HG03139 (cell line): ENCODE results near the gene EXOC4.
"Not testable (repeated sequence)": the region's sequence is repeated elsewhere in the genome, so short reads cannot be mapped to it uniquely, and the experiment has no call there.

Source experiments
- ATAC-seq: cut with Tn5 transposase; IDR thresholded peaks from one replicate; pipeline ENCODE4 v1.9.1; 2021; ENCODE audit not compliant: unreplicated experiment

Gene EXOC4

DNA sequence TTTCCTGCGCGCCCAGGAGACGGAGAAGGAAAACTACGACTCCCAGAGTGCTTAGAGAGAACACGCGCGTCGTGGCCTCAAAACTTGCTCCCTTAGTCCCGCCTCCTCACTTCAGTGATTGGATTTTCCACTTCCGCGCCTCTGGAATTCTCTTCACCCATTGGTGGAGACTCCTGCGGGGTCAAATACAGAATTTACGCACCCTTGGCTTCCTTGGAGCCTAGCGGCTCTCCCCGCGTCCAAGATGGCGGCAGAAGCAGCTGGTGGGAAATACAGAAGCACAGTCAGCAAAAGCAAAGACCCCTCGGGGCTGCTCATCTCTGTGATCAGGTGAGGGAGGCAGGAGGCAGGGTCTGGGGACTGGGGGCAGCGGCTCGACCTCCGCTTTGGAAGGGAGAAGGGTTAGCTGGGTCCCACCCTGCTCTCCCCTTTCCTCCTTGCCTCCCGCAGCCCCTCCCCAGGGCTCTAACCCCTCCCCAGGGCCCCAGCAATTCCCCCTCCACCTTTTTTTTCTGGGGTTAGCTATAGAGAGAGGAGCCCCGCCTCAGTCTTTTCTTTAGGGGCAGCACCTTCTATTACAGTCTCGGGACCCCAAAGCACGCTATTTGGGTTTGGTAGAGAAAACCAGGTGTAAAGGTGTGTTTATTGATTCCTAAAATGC lies at the start of gene EXOC4:
TSS of gene EXOC4 (plus strand) at position 221 of the 661 bp plus-strand sequence.
- peak; percentile 98 for ATAC-seq

GRCh38 chr7:133203490-133203889 lies 49.4 kb upstream of the EXOC4 start:
- ATAC-seq: no peak

DNA sequence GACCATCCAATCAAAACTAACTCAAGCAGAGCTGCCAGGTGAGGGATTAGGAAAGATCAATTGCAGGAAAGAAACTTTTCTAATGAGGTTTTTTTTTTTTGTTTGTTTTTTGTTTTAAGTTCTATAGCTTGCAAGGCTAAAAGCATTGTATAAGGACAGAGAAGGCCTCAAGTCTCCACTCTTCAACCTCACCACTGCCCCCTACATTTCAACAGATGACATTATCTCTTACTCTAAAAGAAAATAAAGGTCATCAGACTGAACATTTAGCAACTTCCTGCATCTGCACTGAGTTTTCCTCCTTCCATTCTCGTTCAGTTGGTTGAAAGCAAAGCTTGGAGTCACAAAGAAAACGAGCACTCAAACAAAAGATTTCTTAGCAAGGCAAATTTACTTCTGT lies 45.2 kb upstream of the EXOC4 start:
- no peak for ATAC-seq

- not testable (repeated sequence) for ATAC-seq
Measured at GRCh38 chr7:133210817-133211216, 42.1 kb upstream of the EXOC4 start.

GRCh38 chr7:133213772-133214171 lies 39.1 kb upstream of the EXOC4 start:
- ATAC-seq: not testable (repeated sequence)

GRCh38 chr7:133217773-133218172 lies 35.1 kb upstream of the EXOC4 start:
- no peak for ATAC-seq

- ATAC-seq: no peak
Measured at GRCh38 chr7:133230591-133231194, 22.2 kb upstream of the EXOC4 start.

DNA sequence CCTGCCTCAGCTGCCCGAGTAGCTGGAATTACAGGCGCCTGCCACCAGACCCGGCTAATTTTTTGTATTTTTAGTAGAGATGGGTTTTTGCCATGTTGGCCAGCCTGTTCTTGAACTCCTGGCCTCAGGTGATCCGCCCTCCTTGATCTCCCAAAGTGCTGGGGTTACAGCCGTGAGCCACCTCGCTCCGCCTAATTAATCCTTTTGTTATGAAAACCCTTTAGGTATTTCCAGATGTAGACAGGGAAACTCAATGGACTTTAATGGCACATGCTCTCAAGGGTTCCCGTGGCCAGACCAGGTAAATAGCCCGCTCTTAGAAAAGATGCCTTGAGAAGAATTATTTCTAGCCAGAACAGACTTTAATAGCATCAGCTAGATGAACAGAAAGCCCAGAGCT lies 19.7 kb upstream of the EXOC4 start:
- ATAC-seq: no peak

DNA sequence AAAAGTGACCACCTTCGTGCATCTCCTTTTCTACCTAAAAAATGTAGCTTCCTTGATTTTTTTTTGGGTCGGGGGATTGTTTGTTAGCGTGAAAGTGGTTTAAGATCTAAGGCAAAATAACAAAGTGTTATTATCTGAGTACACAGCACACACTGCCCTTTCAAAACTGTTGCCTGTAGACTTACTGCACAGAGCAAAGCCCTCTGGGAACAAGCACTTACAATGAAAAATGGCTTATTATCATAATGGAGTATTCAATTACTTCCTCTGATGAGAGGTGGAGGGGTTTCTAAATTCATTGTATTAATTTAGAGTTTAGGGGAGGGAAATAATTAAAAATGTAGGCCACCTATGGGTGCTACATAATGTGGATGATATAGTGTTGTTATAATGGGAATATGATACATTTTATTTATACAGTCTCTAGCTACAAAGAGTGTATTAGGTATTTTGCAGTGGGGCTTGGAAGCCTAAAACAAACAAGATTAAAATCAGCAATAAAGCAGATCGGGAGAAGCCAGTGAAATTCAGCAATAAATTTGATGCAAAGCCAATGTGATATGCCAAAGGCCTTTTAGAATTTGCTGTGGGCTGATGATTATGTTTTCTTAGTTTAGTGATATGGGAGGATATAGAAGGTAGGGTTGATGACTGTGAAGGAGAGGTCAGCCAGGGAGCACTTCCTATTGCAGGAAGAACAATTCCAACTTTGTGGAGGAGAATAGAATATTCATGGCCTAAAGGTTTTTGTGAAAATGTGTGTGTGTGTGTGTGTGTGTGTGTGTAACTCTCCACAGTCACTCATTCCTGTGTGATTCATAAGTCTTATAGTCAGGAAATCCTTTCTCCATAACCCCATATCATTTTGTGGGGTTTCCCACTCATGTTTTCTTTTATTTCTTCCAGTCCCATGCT lies 17.7 kb upstream of the EXOC4 start:
- no peak for ATAC-seq

GRCh38 chr7:133237545-133237944 lies 15.3 kb upstream of the EXOC4 start:
- no peak for ATAC-seq

DNA sequence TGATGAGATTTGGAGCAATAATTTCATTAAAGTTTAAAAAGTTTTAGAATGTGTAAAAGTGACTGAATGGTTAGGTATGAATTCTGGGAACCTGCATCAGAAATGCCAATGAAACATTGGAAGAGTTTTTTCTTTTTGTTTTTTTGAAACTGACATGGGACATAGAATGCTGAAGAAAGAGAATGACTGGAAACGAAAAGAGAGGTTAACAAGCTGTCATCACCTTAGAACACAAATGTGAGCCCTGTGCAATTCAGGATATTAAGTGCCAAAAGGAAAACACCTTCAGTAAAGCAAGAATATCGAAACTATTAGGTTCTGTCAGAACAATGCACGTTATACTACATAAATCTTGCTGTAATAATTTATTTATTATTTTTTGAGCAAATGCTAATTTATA lies 12.6 kb upstream of the EXOC4 start:
- ATAC-seq: no peak

DNA sequence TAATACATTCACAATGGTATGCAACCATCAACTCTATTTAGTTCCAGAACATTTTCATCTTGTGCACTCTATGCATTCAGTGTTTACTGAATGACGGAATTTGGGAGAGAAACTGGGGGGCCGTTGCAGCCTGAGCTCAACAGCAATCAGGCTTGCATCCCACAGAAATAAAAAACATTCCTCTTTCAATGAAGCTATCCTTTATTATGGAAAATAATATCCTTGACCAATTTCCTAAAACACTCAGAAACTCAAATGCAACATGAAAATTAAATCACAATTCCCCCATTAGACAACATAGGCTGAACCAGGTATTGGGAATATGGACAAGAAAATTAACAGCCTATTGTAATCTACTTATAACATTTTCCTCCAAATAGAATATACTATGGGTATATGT lies 6.3 kb upstream of the EXOC4 start:
- no peak for ATAC-seq

GRCh38 chr7:133248901-133249300 lies 4.0 kb upstream of the EXOC4 start:
- ATAC-seq: no peak

- ATAC-seq: no peak
Measured at GRCh38 chr7:133252506-133252857, 396 bp upstream of the EXOC4 start.

- ATAC-seq: no peak
Measured at GRCh38 chr7:133253519-133253875, 619 bp downstream of the EXOC4 start.

DNA sequence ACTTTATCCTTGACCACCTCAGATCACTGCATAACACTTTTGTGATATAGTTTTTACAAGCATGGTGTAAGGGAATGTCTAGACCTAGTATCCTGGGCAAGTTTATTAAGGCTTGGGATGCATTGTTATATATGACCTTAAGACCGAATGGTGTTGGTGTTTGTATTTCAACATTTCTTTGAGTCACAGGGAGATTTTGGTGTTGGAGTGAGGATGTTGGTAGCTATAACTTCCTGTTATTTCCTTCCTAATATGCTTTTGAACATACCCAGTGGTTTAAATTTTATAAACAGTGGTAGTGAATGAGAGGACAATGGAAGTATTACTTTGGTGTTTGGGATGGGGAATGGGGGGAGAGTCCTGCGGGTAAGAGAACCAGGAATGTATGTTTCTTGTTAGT lies 2.6 kb downstream of the EXOC4 start:
- no peak for ATAC-seq

- ATAC-seq: no peak
Measured at GRCh38 chr7:133258174-133258573, 5.3 kb downstream of the EXOC4 start.

DNA sequence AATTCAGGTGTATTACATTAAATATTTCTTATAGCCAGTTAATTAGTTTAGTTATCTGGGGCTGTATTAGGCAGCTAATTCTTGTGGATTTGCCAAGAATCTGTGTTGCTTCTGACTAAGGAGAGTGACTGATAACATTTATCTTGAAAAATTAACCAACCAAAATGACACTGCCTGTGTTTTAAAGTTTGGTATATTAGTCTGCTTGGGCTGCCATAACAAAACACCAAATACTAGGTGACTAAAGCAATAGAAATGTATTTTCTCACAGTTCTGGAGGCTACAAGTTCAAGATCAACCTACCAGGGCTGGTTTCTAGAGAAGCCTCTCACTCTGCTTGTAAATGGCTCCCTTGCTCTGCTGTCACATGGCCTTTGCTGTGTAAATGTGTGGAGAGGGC lies 12.9 kb downstream of the EXOC4 start:
- no peak for ATAC-seq

DNA sequence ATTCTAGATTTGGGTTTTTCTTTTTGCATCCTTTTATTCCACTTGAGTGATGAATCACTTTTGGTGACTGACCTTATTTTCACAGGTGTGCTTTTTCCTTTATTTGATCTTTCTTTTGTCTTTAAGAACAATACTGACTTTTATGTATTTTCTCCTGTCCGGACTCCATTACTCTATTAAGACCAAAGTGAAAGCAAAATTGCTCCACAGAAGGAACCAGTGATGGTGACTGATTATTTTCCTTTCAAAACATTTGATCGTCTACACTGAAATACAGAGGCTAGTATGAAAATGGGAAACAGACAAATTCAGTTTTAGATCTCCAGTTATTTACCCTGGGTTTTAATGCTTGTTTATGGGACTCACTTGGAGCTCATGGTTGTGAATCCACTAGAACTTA lies 15.5 kb downstream of the EXOC4 start:
- ATAC-seq: no peak

DNA sequence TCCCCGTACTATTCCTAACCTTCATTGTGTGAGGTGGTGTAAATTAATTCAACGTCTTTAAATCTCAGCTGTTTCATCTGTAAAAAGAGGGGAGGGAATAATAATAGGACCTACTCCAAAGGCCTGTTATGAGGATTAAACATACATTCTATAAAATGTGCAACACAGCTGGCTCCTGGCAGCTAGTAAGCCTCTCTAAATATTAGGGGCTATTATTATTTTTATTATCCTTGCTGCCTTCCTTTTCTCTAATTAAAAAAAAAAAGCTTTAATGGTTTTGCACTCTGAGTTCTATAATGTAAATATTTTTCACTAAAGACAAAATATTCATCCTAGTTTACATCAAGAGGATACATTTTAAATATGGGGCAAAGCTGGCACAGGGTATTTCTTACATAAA lies 19.5 kb downstream of the EXOC4 start:
- ATAC-seq: no peak

GRCh38 chr7:133273227-133273626 lies 20.3 kb downstream of the EXOC4 start:
- no peak for ATAC-seq

DNA sequence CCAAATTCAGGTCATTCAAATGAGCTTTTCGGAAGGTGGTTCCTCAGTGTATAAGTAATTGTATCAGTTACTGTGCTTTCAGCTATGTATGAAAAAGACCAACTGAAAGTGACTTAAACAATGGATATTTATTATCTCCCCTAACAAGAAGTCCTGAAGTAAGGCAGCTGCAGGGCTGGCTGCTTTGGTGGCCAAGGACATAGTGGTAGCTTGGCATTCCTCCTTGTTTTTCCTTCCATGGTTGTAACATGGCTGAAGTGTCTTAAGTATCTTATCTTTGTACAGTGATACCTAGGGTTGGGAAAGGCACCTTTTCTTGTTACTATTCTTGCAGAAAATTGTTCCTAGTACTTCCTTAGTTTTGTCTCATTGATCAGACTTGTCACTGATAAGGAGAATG lies 21.4 kb downstream of the EXOC4 start:
- ATAC-seq: no peak
